ENCODE results near the gene MT1H. TPM values are rescaled to one million over a fixed set of nuclear protein-coding genes. Genes with fewer than 3 reads are reported as not detected.
A peak's percentile ranks its signal among the peaks of the same experiment; 100 is the strongest.

Gene MT1H
- total and polyA plus RNA-seq, 2 of the 13 experiments (the other 11 are each of a cell fraction or from before 2014, with no cell fraction given): 0.60 TPM; not detected in 1

GRCh38 chr16:56647641-56648431 lies 21.8 kb upstream of the MT1H start (continued):
- TF ChIP-seq TBP (CRISPR knock-in tag; IDR thresholded peaks at IDR 0.05) (no peak), ZBTB43 (CRISPR knock-in tag; conservative IDR thresholded peaks at IDR 0.05) (no peak), HMG20A (CRISPR knock-in tag; IDR thresholded peaks at IDR 0.05; ENCODE audit: borderline replicate concordance) (no peak), SKIL (CRISPR knock-in tag; IDR thresholded peaks at IDR 0.05; ENCODE audit: borderline replicate concordance) (no peak), SIN3B (IDR thresholded peaks at IDR 0.05; ENCODE audit: low read length) (no peak), ZNF547 (CRISPR knock-in tag; IDR thresholded peaks at IDR 0.05) (peak; percentile 48; the same call in 1 of the 2 replicates), NFKB2 (CRISPR knock-in tag; IDR thresholded peaks at IDR 0.05; ENCODE audit: borderline replicate concordance) (peak; percentile 37; the same call in 1 of the 2 replicates), CENPT (CRISPR knock-in tag; IDR thresholded peaks at IDR 0.05; ENCODE audit: low read depth) (no peak), SRSF9 (IDR thresholded peaks at IDR 0.05; ENCODE audit: borderline replicate concordance, insufficient read depth, low read depth, low read length, poor library complexity, severe bottlenecking) (no peak), ZNF251 (CRISPR knock-in tag; IDR thresholded peaks at IDR 0.05) (no peak), ZNF205 (CRISPR knock-in tag; IDR thresholded peaks at IDR 0.05) (no peak), ZNF891 (CRISPR knock-in tag; IDR thresholded peaks at IDR 0.05) (no peak), ATF7-NPFF (CRISPR knock-in tag; IDR thresholded peaks at IDR 0.05; ENCODE audit: low read depth) (0 out of 2 replicates have a peak, but pooled peaks have one; percentile 45), ZNF180 (CRISPR knock-in tag; IDR thresholded peaks at IDR 0.05; ENCODE audit: borderline replicate concordance, low read depth) (no peak; the same call in 1 of the 2 replicates)
- TF ChIP-seq, protein P1, sequence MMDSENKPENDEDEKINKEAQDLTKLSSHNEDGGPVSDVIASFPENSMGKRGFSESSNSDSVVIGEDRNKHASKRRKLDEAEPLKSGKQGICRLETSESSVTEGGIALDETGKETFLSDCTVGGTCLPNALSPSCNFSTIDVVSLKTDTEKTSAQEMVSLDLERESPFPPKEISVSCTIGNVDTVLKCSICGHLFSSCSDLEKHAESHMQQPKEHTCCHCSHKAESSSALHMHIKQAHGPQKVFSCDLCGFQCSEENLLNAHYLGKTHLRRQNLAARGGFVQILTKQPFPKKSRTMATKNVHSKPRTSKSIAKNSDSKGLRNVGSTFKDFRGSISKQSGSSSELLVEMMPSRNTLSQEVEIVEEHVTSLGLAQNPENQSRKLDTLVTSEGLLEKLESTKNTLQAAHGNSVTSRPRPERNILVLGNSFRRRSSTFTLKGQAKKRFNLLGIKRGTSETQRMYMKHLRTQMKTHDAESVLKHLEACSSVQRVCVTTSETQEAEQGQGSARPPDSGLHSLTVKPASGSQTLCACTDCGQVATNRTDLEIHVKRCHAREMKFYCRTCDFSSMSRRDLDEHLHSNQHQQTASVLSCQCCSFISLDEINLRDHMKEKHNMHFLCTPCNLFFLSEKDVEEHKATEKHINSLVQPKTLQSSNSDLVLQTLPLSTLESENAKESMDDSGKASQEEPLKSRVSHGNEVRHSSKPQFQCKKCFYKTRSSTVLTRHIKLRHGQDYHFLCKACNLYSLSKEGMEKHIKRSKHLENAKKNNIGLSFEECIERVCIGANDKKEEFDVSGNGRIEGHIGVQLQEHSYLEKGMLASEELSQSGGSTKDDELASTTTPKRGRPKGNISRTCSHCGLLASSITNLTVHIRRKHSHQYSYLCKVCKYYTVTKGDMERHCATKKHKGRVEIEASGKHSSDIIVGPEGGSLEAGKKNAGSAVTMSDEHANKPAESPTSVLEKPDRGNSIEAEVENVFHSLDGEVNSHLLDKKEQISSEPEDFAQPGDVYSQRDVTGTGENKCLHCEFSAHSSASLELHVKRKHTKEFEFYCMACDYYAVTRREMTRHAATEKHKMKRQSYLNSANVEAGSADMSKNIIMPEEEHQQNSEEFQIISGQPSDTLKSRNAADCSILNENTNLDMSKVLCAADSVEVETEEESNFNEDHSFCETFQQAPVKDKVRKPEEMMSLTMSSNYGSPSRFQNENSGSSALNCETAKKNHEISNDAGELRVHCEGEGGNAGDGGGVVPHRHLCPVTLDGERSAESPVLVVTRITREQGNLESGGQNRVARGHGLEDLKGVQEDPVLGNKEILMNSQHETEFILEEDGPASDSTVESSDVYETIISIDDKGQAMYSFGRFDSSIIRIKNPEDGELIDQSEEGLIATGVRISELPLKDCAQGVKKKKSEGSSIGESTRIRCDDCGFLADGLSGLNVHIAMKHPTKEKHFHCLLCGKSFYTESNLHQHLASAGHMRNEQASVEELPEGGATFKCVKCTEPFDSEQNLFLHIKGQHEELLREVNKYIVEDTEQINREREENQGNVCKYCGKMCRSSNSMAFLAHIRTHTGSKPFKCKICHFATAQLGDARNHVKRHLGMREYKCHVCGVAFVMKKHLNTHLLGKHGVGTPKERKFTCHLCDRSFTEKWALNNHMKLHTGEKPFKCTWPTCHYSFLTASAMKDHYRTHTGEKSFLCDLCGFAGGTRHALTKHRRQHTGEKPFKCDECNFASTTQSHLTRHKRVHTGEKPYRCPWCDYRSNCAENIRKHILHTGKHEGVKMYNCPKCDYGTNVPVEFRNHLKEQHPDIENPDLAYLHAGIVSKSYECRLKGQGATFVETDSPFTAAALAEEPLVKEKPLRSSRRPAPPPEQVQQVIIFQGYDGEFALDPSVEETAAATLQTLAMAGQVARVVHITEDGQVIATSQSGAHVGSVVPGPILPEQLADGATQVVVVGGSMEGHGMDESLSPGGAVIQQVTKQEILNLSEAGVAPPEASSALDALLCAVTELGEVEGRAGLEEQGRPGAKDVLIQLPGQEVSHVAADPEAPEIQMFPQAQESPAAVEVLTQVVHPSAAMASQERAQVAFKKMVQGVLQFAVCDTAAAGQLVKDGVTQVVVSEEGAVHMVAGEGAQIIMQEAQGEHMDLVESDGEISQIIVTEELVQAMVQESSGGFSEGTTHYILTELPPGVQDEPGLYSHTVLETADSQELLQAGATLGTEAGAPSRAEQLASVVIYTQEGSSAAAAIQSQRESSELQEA (CRISPR knock-in tag; IDR thresholded peaks at IDR 0.05; ENCODE audit: not compliant biosample characterization): peak; percentile 55
- TF ChIP-seq, protein P2, sequence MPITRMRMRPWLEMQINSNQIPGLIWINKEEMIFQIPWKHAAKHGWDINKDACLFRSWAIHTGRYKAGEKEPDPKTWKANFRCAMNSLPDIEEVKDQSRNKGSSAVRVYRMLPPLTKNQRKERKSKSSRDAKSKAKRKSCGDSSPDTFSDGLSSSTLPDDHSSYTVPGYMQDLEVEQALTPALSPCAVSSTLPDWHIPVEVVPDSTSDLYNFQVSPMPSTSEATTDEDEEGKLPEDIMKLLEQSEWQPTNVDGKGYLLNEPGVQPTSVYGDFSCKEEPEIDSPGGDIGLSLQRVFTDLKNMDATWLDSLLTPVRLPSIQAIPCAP (CRISPR knock-in tag; IDR thresholded peaks at IDR 0.05; ENCODE audit: low read depth): no peak

Measured in HepG2 (cell line).